GM23338 (cell line): ENCODE measurements around the gene TOPAZ1. TPM values are rescaled to one million over a fixed set of nuclear protein-coding genes. Genes with fewer than 3 reads are reported as not detected.

Experiments
- ATAC-seq: fragments of 200-7000 bp; cut with Tn5 transposase; 3 replicates; pipeline ENCODE4 v1.9.1; 2020
- DNase-seq: peaks from one replicate; pipeline ENCODE4 v3.0.0-alpha.2; 2015; ENCODE audit warnings: low spot score
- H2AFZ ChIP-seq: fragments of 200-600 bp; sonication (generic); 2 replicates; pipeline ENCODE4 v1.8.0; 2016; ENCODE audit warnings: antibody characterized with exemption, mild to moderate bottlenecking, moderate library complexity
- H3F3A ChIP-seq: fragments of 200-600 bp; sonication (generic); replicated peaks from 2 replicates; pipeline ENCODE4 v1.8.0; 2017; ENCODE audit warnings: antibody characterized with exemption, mixed run types, low read depth
- H3K27ac ChIP-seq: fragments of 200-600 bp; sonication (generic); 2 replicates; pipeline ENCODE4 v1.6.1; 2016; ENCODE audit warnings: low read depth
- H3K27me3 ChIP-seq: fragments of 200-600 bp; sonication (generic); 2 replicates; pipeline ENCODE4 v1.8.0; 2016; ENCODE audit warnings: mild to moderate bottlenecking, mixed run types, moderate library complexity; ENCODE audit not compliant: insufficient read depth
- H3K36me3 ChIP-seq: fragments of 200-600 bp; sonication (generic); 2 replicates; pipeline ENCODE4 v1.8.0; 2016; ENCODE audit warnings: mild to moderate bottlenecking; ENCODE audit not compliant: insufficient read depth
- H3K4me1 ChIP-seq: fragments of 200-600 bp; sonication (generic); 2 replicates; pipeline ENCODE4 v1.8.0; 2016; ENCODE audit warnings: mild to moderate bottlenecking, moderate library complexity; ENCODE audit not compliant: insufficient read depth
- H3K4me2 ChIP-seq: fragments of 200-600 bp; sonication (generic); 2 replicates; pipeline ENCODE4 v1.7.1; 2017; ENCODE audit warnings: mixed run types
- H3K4me3 ChIP-seq: fragments of 200-600 bp; sonication (generic); 2 replicates; pipeline ENCODE4 v1.6.1; 2016; ENCODE audit warnings: mixed run types
- H3K79me2 ChIP-seq: fragments of 200-600 bp; sonication (generic); replicated peaks from 2 replicates; pipeline ENCODE4 v1.8.0; 2017; ENCODE audit warnings: mild to moderate bottlenecking; ENCODE audit not compliant: insufficient read depth
- H3K9me2 ChIP-seq: fragments of 200-600 bp; sonication (generic); 2 replicates; pipeline ENCODE4 v1.8.0; 2017; ENCODE audit not compliant: insufficient read depth
- H4K20me1 ChIP-seq: fragments of 200-600 bp; sonication (generic); replicated peaks from 2 replicates; pipeline ENCODE4 v1.8.0; 2017; ENCODE audit warnings: mild to moderate bottlenecking; ENCODE audit not compliant: insufficient read depth
- H3K27ac Mint-ChIP-seq: 2 replicates; pipeline ENCODE4 v1.8.0; 2020; ENCODE audit warnings: inconsistent platforms, mild to moderate bottlenecking, moderate library complexity, mixed read lengths
- H3K27me3 Mint-ChIP-seq: 3 replicates; pipeline ENCODE4 v1.8.0; 2022; ENCODE audit warnings: low read depth, mild to moderate bottlenecking, moderate library complexity, mixed read lengths, inconsistent platforms; ENCODE audit not compliant: insufficient read depth, poor library complexity
- H3K36me3 Mint-ChIP-seq: 3 replicates; pipeline ENCODE4 v1.8.0; 2021; ENCODE audit warnings: low read depth, mild to moderate bottlenecking, inconsistent platforms, moderate library complexity, mixed read lengths
- H3K4me1 Mint-ChIP-seq: 3 replicates; pipeline ENCODE4 v1.8.0; 2020; ENCODE audit warnings: mild to moderate bottlenecking, inconsistent platforms, mixed read lengths
- H3K4me3 Mint-ChIP-seq: 3 replicates; pipeline ENCODE4 v1.8.0; 2021; ENCODE audit warnings: moderate library complexity, mild to moderate bottlenecking, inconsistent platforms, mixed read lengths
- H3K9me3 Mint-ChIP-seq: 3 replicates; pipeline ENCODE4 v1.8.0; 2020; ENCODE audit warnings: moderate library complexity, mild to moderate bottlenecking, inconsistent platforms, mixed read lengths
- CREB1 ChIP-seq: fragments of 250-450 bp; sonication (Bioruptor Pico); IDR thresholded peaks from 2 replicates; pipeline ENCODE4 v1.5.0; 2020; ENCODE audit warnings: low read depth, mild to moderate bottlenecking, moderate library complexity
- CTCF ChIP-seq, 2 experiments: fragments of 200-600 bp in 1 of 2; sonication (generic) in 1 of 2; conservative IDR thresholded peaks; 2 replicates each; pipeline versions ENCODE4 v1.5.1 to v1.6.1; 2016 to 2017; ENCODE audit warnings: antibody characterized with exemption in 2 of 2, low read depth in 2 of 2, mild to moderate bottlenecking in 2 of 2, moderate library complexity in 1 of 2
- ETS1 ChIP-seq: IDR thresholded peaks from 2 replicates; pipeline ENCODE4 v1.6.1; 2016; ENCODE audit warnings: antibody characterized with exemption
- EZH2 ChIP-seq: fragments of 200-600 bp; sonication (generic); IDR thresholded peaks from one replicate; pipeline ENCODE4 v1.8.0; 2017; ENCODE audit warnings: antibody characterized with exemption, mild to moderate bottlenecking, low read depth; ENCODE audit not compliant: unreplicated experiment
- EZH2phosphoT487 ChIP-seq: fragments of 200-600 bp; sonication (generic); IDR thresholded peaks from one replicate; pipeline ENCODE4 v1.8.1; 2018; ENCODE audit warnings: antibody characterized with exemption; ENCODE audit not compliant: unreplicated experiment
- JUNB ChIP-seq: IDR thresholded peaks from one replicate; pipeline ENCODE4 v1.6.1; 2016; ENCODE audit warnings: antibody characterized with exemption; ENCODE audit not compliant: unreplicated experiment
- NANOG ChIP-seq: IDR thresholded peaks from 2 replicates; pipeline ENCODE4 v1.6.1; 2016; ENCODE audit warnings: antibody characterized with exemption, borderline replicate concordance
- POLR2AphosphoS5 ChIP-seq: IDR thresholded peaks from 2 replicates; pipeline ENCODE4 v1.6.1; 2016; ENCODE audit warnings: antibody characterized with exemption, low read depth
- STAT1 ChIP-seq: IDR thresholded peaks from one replicate; pipeline ENCODE4 v1.6.1; 2016; ENCODE audit warnings: antibody characterized with exemption; ENCODE audit not compliant: unreplicated experiment
- ZNF114 ChIP-seq: fragments of 250-450 bp; sonication (Bioruptor Pico); IDR thresholded peaks from 2 replicates; pipeline ENCODE4 v1.5.0; 2020; ENCODE audit warnings: mild to moderate bottlenecking, moderate library complexity
- ZNF331 ChIP-seq: fragments of 250-450 bp; sonication (Bioruptor Pico); IDR thresholded peaks from 2 replicates; pipeline ENCODE4 v1.5.0; 2020; ENCODE audit warnings: low read depth, mild to moderate bottlenecking, moderate library complexity
- polyA plus RNA-seq: library from polyadenylated mRNA; unstranded; fragments of >200 nt; fragmentation: Nextera tagmentation; extraction: Ambion mirVana; gene quantifications from 2 replicates; pipeline ENCODE4 v1.2.1, GENCODE V29; 2016
- total RNA-seq: library from RNA; depleted of rRNA; stranded (reverse); fragments of >200 nt; shearing (Covaris generic); gene quantifications from 2 replicates; pipeline ENCODE4 v1.2.3, GENCODE V29; 2014
- TF ChIP-seq, protein P1 (sequence below): IDR thresholded peaks from one replicate; pipeline ENCODE4 v1.6.1; 2018; ENCODE audit warnings: antibody characterized with exemption; ENCODE audit not compliant: unreplicated experiment
- TF ChIP-seq, protein P2 (sequence below): fragments of 250-450 bp; sonication (Bioruptor Pico); IDR thresholded peaks from 2 replicates; pipeline ENCODE4 v1.5.0; 2020; ENCODE audit warnings: mild to moderate bottlenecking, moderate library complexity

Gene TOPAZ1
- total and polyA plus RNA-seq, 2 experiments from 2014 or later = not detected

GRCh38 chr3:44206261-44206660 lies 35.4 kb upstream of the TOPAZ1 start:
- Histone ChIP-seq H3K4me2 (no peak overlapping the region), H3K27me3 (no peaks in the 10 kb centered on the region), H3K36me3 (no peaks in the 10 kb centered on the region), H3K4me3 (no peak overlapping the region), H2AFZ (no peak overlapping the region), H3K27ac (no peak overlapping the region), H4K20me1 (no peaks in the 10 kb centered on the region), H3K79me2 (no peaks in the 10 kb centered on the region), H3K9me2 (peaks cover 3% of the 10 kb centered on the region; the same call in 1 of the 2 replicates), H3F3A (no peaks in the 10 kb centered on the region), H3K4me1 (no peaks in the 10 kb centered on the region)
- Mint-ChIP-seq H3K27me3 (no peaks in the 10 kb centered on the region), H3K36me3 (no peaks in the 10 kb centered on the region), H3K27ac (no peak overlapping the region), H3K9me3 (no peaks in the 10 kb centered on the region), H3K4me1 (no peaks in the 10 kb centered on the region), H3K4me3 (no peak overlapping the region)
- ATAC-seq (no peak), DNase-seq (no peak)
- no peak for TF ChIP-seq CREB1 (CRISPR knock-in tag)
- TF ChIP-seq EZH2phosphoT487 = no peak
- TF ChIP-seq ETS1 = no peak
- TF ChIP-seq JUNB = no peak
- no peak for TF ChIP-seq EZH2
- no peak for TF ChIP-seq POLR2AphosphoS5
- no peak for TF ChIP-seq ZNF114 (CRISPR knock-in tag)
- TF ChIP-seq STAT1 = no peak
- TF ChIP-seq, protein P1, sequence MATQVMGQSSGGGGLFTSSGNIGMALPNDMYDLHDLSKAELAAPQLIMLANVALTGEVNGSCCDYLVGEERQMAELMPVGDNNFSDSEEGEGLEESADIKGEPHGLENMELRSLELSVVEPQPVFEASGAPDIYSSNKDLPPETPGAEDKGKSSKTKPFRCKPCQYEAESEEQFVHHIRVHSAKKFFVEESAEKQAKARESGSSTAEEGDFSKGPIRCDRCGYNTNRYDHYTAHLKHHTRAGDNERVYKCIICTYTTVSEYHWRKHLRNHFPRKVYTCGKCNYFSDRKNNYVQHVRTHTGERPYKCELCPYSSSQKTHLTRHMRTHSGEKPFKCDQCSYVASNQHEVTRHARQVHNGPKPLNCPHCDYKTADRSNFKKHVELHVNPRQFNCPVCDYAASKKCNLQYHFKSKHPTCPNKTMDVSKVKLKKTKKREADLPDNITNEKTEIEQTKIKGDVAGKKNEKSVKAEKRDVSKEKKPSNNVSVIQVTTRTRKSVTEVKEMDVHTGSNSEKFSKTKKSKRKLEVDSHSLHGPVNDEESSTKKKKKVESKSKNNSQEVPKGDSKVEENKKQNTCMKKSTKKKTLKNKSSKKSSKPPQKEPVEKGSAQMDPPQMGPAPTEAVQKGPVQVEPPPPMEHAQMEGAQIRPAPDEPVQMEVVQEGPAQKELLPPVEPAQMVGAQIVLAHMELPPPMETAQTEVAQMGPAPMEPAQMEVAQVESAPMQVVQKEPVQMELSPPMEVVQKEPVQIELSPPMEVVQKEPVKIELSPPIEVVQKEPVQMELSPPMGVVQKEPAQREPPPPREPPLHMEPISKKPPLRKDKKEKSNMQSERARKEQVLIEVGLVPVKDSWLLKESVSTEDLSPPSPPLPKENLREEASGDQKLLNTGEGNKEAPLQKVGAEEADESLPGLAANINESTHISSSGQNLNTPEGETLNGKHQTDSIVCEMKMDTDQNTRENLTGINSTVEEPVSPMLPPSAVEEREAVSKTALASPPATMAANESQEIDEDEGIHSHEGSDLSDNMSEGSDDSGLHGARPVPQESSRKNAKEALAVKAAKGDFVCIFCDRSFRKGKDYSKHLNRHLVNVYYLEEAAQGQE = no peak
- no peak for TF ChIP-seq CTCF (conservative IDR thresholded peaks at IDR 0.05; ENCODE audit: low read depth in 2 of 2)
- TF ChIP-seq ZNF331 = no peak
- no peak for TF ChIP-seq NANOG
- TF ChIP-seq, protein P2, sequence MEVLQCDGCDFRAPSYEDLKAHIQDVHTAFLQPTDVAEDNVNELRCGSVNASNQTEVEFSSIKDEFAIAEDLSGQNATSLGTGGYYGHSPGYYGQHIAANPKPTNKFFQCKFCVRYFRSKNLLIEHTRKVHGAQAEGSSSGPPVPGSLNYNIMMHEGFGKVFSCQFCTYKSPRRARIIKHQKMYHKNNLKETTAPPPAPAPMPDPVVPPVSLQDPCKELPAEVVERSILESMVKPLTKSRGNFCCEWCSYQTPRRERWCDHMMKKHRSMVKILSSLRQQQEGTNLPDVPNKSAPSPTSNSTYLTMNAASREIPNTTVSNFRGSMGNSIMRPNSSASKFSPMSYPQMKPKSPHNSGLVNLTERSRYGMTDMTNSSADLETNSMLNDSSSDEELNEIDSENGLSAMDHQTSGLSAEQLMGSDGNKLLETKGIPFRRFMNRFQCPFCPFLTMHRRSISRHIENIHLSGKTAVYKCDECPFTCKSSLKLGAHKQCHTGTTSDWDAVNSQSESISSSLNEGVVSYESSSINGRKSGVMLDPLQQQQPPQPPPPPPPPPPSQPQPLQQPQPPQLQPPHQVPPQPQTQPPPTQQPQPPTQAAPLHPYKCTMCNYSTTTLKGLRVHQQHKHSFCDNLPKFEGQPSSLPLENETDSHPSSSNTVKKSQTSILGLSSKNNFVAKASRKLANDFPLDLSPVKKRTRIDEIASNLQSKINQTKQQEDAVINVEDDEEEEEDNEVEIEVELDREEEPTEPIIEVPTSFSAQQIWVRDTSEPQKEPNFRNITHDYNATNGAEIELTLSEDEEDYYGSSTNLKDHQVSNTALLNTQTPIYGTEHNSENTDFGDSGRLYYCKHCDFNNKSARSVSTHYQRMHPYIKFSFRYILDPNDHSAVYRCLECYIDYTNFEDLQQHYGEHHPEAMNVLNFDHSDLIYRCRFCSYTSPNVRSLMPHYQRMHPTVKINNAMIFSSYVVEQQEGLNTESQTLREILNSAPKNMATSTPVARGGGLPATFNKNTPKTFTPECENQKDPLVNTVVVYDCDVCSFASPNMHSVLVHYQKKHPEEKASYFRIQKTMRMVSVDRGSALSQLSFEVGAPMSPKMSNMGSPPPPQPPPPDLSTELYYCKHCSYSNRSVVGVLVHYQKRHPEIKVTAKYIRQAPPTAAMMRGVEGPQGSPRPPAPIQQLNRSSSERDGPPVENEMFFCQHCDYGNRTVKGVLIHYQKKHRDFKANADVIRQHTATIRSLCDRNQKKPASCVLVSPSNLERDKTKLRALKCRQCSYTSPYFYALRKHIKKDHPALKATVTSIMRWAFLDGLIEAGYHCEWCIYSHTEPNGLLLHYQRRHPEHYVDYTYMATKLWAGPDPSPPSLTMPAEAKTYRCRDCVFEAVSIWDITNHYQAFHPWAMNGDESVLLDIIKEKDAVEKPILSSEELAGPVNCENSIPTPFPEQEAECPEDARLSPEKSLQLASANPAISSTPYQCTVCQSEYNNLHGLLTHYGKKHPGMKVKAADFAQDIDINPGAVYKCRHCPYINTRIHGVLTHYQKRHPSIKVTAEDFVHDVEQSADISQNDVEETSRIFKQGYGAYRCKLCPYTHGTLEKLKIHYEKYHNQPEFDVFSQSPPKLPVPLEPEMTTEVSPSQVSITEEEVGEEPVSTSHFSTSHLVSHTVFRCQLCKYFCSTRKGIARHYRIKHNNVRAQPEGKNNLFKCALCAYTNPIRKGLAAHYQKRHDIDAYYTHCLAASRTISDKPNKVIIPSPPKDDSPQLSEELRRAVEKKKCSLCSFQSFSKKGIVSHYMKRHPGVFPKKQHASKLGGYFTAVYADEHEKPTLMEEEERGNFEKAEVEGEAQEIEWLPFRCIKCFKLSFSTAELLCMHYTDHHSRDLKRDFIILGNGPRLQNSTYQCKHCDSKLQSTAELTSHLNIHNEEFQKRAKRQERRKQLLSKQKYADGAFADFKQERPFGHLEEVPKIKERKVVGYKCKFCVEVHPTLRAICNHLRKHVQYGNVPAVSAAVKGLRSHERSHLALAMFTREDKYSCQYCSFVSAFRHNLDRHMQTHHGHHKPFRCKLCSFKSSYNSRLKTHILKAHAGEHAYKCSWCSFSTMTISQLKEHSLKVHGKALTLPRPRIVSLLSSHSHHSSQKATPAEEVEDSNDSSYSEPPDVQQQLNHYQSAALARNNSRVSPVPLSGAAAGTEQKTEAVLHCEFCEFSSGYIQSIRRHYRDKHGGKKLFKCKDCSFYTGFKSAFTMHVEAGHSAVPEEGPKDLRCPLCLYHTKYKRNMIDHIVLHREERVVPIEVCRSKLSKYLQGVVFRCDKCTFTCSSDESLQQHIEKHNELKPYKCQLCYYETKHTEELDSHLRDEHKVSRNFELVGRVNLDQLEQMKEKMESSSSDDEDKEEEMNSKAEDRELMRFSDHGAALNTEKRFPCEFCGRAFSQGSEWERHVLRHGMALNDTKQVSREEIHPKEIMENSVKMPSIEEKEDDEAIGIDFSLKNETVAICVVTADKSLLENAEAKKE (CRISPR knock-in tag) = no peak
